ENCODE data around the gene HOTAIR.
A peak's percentile ranks its signal among the peaks of the same experiment; 100 is the strongest.

The HOTAIR gene

DNA sequence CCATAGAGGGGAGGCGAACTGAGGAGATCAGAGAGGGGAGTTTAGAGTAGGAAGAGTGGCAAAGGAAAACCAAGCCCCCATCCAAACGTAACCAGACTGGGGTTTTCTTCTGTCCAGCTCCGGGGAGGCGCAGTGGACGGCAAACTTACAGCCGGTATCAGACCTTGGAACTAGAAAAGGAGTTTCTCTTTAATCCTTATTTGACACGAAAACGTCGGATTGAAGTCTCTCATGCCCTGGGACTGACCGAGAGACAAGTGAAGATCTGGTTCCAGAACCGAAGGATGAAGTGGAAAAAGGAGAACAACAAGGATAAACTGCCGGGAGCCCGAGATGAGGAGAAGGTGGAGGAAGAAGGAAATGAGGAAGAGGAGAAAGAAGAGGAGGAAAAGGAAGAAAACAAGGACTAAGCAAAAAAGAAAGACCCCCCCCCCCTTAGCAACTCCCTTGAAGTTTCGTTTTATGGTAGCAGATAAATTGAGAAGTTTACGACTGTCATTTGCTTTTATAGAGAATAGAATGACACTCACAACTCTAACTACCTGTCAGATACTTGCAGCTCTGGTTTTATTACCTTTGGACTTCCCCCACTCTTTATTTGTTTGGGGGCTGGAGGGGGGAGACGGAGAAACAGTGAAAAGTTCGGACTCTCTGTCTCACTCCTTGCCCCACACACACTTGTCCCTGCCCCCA, 36.4 kb upstream of the HOTAIR start:
- DNase-seq, result no peak

DNA sequence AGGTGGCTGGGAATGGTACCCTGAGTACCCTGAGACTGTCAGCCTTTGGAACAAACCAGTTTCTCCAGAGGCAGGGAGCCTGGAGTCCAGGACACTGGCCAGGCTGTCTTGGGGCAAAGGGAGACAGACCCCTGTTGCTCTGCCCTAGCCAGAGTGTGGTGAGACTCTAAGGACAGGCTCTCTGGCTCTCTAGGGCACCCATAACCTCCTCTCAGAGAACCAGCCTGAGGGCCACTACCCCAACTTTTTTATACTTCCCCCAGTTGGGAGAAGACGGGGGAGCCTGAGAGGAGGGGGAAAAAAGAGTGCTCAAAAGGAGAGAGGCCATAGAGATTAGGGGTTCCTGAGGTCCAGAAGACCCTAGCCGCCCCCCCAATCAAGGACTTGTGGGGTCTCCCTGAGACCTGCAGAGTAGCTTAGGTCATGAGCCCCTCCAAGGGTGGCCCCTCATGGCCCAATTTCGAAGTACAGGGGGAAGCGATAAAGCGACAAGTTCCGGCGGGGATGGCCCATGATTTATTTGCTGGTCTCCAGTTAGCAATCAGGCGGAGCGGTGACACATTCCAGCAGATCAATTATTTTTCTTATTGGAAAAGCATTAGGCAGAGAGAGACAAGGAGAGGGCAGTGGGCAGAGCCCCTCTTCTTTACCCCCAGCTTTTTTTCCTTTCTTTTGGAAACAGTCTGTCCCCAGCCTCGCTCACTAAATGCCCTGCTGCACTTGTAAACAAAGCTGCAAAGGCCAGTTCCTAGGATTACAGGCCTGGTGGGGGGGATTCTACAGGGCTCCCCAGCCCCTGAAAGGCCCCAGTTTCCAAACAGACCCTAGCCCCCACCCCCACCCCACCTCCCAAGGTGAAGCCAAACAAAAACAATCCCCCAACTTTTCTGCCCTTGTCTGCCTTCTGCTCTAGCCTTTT, 35.6 kb upstream of the HOTAIR start:
- DNase-seq, result no peak

DNA sequence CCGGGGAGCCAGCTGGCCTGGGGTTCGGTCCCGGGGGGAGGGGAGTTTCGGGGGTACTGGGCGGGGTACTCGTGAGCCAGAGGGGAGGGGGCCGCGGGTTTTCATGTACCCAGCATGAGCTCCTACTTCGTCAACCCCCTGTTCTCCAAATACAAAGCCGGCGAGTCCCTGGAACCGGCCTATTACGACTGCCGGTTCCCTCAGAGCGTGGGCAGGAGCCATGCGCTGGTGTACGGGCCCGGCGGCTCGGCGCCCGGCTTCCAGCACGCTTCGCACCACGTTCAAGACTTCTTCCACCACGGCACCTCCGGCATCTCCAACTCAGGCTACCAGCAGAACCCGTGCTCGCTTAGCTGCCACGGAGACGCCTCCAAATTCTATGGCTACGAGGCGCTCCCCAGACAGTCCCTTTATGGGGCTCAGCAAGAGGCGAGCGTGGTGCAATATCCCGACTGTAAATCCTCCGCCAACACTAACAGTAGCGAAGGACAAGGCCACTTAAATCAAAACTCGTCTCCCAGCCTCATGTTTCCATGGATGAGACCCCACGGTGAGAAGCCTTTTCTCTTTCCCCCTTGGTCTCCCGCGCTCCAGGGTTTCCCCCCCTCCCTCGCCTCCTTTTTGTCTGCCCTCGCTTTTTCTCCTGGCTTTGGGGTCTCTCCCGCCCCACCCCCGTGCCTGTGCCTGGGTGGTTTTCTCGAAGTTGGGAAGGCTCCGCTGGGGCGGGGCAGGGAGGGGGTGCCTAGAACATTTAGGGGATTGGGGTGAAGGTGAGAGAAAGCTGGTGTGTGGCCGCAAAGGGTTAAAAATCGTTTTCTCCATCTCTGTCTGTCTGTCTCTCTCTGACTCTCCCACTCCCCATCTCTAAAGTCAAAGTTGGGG, 34.7 kb upstream of the HOTAIR start:
- no peak for DNase-seq

DNA sequence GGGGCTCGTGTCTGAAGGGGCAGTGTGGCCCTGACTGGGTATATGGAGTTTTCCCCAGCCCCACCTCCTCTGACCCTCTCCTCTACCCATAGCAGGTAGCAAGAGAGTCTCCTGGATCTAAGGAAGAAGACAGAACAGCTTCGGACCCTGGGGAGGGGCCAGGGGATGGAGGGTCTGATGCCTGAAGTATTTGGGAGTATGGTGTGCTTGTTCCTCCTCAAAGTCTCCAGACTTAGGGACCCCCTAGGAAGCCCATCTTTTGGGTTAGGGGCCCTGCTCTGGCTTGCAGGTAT, 33.5 kb upstream of the HOTAIR start:
- DNase-seq, result no peak

DNA sequence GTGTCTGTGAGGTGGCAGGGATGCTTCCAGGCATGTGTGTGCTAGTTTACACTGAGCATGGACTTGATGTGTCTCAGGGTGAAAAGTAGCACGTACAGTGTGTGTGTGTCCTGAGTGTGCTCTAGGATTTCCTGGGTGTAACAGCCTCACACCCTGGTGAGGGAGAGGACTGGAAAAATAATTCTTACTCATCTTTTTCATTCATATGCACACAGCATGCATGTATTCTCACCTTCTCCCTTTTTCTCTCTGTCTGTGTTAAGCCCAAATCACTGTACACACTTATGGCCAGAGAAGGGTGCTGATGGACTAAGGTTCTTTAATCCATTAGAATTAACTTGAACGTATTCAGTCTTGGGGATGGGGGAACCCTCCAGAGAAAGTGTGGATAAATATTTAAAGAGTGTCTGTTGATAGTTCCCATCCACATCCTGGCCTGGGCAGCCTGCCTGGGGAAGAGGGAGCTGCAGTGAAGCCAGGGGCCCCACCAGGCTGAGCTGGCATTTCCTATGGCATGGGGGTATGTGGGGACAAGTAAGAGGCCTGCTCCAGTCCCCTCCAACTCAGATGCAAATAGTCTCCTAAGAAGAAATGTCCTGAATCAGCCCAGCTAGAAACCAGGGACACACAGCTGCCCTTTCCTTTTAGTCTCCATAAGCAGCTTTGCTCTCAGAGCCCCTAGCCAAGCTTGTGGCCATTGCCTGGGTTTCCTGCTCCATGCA, 32.9 kb upstream of the HOTAIR start:
- DNase-seq, result no peak

DNA sequence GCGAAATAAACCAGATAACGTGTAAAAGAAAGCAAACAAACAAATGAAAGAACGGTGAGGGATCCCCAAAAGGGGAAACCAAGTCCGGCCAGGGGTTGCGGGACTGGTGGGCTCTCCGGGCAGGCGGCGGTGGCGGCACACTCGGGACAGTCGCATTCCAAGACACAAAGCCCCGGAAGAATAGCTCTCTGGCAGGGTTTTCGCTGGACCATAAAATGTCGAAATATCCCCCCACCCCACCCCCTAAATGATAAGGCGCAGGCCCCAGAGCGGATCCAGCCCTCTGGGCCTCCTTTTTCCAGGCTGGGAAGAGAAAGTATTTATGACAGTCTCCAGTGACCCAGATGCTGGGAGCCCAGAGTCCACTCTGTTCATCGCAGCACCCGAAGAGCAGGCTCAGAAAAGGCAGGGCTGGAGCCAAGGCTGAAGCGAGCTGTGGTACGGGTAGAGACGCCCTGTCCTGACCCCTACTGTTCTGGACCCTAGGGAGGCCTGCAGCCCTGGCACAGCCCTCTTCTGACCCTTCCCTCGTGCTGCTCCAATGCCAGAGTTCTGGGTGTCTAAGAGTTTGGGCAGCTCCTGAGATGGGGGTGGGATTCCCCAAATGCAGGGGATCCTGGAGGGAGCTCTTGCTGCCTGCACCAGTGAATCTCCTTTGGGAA, 31.9 kb upstream of the HOTAIR start:
- DNase-seq, result no peak

DNA sequence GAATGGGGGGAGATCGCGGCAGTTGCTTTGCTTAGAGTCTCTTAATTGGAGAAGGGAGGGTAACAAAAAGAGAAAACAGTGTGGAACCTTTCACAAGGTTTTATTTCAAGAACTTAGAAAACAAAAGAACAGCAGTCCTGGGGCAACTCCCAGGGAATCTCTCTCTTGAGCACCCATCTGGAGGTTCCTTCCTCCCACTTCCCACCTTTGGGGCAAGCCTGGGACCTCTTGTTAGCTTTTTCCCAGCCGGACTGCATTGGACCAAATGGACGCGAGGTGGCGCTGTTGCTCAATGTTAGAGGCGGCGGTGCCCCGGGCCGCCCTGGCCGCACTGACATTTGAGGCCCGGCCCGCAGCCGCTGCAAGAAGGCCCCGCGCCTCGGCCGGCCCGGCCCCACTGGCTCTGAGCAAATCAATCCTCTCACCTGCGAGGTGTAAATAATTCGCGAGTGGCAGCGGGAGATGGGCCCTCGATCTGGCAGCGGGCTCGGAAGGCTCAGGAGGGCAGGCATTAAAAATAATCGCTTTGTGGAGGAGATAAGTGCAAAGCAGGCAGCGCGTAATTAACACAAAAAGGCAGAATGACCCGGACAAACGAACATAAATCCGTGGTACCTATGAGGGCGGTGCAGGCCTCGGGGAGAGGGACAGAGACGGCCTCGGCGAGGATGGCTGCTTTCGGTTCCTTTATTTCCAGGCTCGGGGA, 31.3 kb upstream of the HOTAIR start:
- DNase-seq, result peak; percentile 86

DNA sequence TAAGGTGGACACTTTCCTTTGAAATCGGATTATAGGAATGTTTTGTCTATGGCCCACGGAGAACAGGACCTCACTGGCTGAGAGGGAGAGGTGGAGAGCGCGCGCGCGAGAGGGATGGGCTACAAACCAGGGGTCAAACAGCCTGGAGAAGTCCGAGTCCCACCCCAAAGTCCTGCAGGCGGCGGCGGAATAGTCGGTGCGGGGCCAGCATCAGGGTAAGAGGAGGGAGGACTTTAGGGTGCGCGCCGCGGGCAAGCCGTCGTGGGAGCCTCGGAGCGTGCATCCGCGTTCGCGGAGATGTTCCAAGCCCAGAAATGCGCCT, 30.7 kb upstream of the HOTAIR start:
- no peak for DNase-seq

DNA sequence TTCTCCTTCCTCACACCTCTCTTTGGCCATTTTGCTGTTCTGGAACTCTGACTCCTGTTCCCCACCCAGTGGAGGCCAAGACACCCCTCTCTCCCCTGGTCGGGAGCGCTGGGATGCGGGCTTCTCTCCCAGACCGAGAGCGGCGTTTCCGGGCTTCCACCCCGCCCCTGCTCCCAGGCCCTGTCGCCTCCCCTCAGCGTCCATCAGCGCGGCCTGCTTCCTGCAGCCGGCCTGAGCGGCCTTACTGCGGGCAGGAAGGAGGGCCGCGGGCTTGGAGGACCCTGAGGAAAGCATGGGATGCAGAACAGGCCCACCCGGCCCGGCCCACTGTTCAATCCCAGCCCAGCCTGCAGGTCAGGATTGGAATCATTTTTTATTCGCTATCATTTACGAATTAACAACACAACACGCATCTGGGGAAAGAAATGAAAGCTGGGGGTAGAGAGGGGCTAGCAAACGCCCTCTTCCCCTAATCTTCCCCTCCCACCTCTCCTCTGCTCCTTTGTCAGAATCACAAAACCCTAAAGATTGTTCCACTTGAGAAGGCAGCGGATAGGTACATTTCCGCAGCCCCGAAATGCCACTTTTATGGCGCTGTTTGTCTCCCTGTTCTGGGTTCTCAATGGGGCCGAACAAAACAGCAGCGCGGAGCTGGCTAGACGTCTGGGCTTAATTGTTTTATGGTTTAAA, 30.2 kb upstream of the HOTAIR start:
- DNase-seq, result no peak

DNA sequence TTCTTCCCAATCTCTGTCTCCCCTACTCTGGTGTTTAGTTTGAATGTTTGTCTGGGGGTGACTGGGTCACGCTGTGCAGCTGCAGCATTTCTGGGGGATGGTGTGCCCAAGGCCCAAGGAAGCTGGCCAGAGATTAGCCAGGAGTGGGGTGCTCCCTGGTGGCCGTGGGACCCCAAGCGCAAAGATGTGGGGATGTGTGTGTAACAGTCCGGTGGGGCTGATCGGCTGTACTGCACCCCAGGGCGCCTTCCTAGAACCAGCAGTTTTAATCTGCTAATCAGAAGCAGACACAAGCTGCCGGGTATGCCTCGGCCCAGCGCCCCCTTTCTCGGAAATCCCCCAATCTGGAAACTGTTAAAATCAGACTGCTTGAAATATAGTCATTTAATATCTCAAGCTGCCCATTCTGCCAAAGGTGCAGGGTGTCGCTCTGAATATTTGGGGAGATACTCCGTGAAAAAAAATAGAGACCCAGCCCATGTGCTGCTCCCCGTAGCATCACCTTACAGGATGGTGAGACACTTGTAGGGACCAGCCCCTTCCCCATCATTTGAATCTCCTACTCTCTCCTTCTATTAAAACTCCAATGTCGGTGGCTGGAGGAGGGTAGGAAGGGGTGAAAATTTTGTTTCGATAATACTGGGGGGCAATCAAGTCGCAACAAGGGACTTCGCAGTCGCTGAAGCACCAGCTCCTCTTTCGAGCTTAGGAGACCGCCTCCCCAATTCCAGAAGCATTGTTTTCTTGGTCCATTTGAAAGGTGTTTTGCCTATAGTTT, 29.5 kb upstream of the HOTAIR start:
- no peak for DNase-seq

DNA sequence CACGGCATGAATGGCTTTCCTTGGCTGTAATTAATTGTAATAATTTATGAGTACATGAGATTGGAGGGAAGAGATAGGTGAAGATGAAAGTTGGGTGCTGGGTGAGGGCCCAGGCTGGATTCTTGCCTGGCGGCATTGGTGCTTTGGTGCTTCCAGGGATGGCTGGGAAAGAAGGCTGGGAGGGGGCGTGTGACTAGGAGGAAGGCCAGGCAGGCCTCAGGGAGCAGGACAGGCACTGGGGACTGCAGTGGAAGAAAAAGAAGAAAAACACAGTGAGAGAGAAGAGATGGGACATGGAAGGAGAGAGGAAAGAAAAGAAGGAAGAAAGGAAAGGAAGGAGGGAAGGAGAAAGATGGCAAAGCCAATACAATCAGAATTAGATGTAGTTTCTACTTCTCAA, 28.9 kb upstream of the HOTAIR start:
- no peak for DNase-seq

DNA sequence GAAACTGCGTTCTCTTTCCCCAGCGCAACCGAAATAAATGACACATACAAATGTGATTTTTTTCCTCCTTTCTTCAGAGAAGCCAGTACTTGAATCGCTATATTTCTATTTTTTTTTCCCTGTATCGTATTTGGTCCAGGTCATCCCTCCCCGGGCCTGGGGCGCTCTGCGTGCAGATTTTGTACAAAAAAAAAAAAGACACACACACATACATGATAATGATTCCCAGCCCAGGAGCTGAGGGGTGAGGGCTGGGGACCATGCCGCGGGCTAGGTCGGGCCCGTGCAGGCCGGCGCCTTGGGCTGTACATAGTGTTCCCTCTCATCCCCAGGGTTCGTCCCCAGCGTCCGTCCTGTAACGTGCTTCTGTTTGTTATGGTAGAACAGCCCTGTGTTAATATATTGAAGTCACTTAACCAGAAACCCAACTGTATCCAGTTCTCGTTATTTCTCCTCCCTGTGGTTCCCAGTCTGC, 28.2 kb upstream of the HOTAIR start:
- no peak for DNase-seq

DNA sequence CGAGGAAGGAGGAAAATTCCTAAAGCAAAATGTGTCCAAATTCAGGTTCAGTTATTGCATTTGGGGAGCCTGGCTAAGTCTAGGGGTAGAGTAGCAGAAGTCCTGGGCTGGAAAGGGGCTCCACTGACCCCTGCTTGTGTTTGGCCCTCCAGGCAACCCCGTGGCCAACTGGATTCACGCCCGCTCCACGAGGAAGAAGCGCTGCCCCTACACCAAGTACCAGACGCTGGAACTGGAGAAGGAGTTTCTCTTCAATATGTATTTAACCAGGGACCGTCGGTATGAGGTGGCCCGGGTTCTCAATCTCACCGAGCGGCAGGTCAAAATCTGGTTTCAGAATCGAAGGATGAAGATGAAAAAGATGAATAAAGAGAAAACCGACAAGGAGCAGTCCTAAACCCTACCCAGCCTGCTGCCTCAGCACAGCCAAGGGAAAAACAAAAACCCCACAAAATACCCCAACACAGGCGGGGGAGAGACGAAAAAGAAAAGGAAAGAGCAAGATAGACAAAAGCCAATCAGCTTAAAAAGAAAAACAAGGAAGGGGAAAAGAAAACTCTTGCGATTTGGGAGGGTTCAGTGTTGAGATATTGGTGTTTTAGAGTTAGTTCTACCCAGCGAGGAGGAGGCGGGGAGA, 27.6 kb upstream of the HOTAIR start:
- no peak for DNase-seq

DNA sequence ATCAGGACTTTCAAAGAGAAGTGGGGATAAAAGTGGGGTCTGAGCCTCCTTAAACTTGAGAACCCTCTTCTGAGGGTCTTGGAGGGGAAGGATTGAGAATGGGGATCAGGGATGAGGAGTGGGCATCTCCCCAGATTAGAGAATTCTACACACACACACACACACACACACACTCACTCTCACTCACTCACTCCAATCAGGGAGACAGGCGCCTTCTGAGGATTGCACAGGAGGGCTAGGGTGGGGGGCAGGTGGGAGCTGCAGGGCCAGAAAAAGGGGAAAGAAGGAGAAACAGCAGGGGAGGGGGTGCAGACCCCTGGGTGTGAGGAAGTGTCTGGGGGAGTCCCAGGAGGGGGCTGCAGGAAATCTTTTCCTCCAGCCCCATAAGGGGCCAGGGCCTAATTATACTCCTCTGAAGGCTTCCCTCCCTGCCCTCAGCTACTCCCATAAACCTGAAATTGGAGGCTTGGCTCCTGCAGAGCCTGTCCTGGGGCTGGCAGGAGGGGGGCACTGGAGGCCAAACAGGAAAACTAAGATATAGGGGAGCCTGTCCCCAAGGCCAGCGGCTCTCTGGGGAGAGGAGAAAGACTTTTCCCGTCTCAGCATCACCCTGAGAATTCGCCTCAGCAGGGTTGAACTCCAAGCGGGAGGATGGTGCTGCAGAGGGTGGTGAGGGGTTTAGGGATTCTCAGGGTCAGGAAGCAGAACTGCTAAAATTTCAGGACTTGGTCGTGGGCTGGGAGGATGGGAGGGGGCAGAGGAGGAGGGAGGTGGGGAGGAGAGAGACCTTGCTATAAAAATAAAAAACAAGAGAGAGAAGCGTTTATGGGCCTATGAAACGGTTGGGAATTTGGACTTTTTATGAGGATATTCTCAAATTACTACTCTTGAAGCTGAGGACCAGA, 26.8 kb upstream of the HOTAIR start:
- no peak for DNase-seq

DNA sequence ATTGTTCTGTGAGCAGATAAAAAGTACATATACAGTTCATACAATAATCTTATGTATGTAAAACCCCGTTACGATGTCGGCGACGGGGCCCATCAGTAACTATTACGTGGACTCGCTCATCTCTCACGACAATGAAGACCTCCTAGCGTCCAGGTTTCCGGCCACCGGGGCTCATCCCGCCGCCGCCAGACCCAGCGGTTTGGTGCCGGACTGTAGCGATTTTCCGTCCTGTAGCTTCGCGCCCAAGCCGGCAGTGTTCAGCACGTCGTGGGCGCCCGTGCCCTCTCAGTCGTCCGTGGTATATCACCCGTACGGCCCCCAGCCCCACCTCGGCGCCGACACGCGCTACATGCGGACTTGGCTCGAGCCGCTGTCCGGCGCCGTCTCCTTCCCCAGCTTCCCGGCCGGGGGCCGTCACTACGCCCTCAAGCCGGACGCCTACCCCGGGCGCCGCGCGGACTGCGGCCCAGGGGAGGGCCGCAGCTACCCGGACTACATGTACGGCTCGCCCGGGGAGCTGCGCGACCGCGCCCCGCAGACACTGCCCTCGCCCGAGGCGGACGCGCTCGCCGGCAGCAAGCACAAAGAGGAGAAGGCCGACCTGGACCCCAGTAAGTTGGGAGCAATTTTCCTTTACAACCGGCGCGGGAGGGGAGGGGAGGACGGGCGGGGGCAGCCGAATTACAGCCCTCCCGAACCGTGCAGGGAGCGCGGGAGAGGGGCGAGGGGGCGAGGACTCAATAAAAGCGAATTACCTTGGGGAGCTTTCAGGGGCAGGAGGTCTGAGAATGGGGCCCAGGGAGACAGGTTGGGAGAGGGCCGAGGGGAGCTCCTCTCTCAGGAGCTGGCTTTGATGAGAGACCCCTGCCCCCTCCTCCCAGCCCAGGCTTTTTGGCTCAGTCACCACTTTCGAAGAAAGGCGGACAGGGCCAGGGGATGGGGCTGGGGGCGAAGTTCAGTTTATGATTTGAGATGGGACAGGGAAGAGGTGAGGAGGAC, 25.7 kb upstream of the HOTAIR start, which contains the start of gene HOXC9:
TSS of gene HOXC9 (plus strand) at position 46 of the 999 bp plus-strand sequence. CDS start at position 74, 28 bp downstream.
- no peak for DNase-seq

DNA sequence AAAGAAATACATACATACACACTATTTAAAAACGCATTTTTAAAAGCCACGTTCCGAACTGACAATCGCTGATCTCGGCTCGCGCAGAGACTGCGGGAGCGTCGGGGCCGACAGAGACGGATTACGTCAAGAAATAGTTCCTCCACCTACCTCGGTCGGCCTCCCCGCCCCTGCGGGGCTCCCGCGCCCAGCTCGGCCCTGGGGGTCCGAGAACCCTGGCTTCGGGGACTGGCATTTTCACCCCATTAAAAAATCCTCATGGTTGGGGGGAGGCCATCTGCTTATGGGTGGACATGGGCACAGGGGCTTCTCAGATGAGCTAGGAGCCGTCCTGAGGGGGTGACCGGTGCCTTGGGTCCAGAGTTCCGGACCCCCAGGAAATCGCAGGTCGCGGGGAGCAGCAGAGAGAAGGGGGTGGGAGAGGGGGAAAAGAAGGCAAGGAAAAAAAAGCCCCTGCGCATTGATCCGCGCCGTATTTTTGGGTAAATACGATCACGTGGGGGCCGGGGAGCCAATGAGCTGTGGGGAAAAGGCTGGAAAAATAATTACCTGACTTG, 24.9 kb upstream of the HOTAIR start:
- DNase-seq, result no peak

DNA sequence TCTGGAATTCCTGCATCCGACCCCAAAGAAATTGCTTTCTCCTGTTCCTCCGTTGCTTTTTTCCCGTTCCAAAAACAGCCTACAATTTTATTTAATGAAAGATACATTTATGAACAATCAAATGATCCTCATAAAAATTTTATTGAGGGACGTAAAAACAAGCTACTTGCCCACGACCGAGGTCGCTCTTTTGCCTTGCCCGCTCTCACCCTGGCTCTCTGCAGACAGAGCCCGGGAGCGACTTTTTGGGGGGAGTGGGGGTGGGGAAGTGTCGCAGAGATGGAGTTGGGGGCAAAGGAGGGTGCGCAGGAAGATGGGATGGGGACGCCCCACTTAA, 24.1 kb upstream of the HOTAIR start:
- DNase-seq, result no peak

All from CD4-positive, alpha-beta T cell treated with Interleukin-10 for 1 hour (primary cell).